ENCODE data around the gene MID2.

MID2 gene

GRCh38 chrX:107968623-107969022, 143.0 kb downstream of the MID2 start:
- DNase-seq = no peak

- DNase-seq = no peak
Measured at GRCh38 chrX:107970073-107970472, 144.4 kb downstream of the MID2 start.

DNA sequence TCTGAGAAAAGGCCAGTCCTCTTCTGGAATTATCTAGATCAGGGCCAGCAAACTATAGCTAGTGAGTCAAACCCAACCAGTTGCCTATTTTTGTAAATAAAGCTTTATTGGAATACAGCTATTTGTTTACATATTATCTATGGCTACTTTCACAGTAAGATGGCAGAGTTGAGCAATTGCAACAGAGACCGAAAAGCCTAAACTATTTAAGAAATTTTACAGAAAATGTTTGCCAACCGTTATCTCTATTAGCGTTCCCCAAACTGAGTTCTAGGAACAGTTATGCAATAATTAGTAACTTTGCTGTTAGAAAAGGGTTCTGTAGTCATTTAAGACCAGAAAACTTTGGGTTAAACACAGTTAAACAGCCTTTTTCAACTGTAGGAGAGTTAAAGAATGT, 146.0 kb downstream of the MID2 start:
- no peak for DNase-seq

Data from NCI-H524 treated with DMSO at 0.1 percent for 48 hours (cell line).